AG10803 (cell line): ENCODE results near the gene TNS1.

Source experiments
- DNase-seq: peaks from one replicate; pipeline ENCODE4 v3.0.0; 2010; ENCODE audit warnings: low read depth
- H3K4me3 ChIP-seq: 2 replicates; pipeline ENCODE4 v1.5.1; 2011; ENCODE audit warnings: mild to moderate bottlenecking, low read length, control low read depth
- TF ChIP-seq, protein P1 (sequence below): conservative IDR thresholded peaks from 2 replicates; pipeline ENCODE4 v1.5.1; 2011; ENCODE audit warnings: mild to moderate bottlenecking, low read length, control low read depth, inconsistent platforms

The TNS1 gene

DNA sequence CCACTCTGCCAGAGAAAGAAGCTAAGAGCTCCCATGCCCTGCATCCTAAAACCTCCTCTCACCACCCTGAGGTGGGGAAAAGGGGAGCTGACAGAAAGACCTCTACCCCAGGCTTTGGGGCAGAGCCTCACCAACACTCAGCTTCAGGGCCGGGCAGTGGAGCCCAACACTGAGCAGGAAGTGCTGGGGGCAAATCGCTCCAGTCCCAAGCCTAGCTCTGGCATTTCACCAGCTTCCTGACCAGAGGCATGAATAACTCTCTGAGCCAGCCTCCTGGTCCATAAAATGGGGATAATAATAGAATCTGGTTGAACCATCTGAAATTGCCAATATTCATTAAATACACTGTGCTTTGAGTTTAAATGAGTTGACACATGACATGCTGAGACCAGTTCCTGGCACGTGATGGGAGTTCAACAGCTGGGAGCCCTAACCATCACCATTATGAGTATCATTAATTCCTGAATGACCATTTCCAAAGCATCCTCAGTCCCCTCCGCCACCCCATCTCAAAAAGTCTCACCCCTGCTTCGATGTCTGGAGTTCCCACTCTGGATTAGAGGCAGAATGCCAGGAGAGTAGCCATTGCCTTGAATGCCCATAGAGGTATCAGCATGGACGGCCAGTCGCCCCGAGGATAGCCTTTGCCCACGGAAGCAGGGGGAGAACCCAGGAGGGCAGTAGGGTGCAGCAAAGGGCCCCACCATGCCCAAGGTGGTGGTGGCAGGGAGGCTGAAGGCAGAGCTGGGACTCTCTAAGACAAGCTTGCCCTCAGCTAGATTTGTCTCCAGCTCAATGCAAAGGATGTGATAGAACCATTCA, 153.4 kb downstream of the TNS1 start:
- no peak overlapping the region for H3K4me3 ChIP-seq
- TF ChIP-seq, protein P1, sequence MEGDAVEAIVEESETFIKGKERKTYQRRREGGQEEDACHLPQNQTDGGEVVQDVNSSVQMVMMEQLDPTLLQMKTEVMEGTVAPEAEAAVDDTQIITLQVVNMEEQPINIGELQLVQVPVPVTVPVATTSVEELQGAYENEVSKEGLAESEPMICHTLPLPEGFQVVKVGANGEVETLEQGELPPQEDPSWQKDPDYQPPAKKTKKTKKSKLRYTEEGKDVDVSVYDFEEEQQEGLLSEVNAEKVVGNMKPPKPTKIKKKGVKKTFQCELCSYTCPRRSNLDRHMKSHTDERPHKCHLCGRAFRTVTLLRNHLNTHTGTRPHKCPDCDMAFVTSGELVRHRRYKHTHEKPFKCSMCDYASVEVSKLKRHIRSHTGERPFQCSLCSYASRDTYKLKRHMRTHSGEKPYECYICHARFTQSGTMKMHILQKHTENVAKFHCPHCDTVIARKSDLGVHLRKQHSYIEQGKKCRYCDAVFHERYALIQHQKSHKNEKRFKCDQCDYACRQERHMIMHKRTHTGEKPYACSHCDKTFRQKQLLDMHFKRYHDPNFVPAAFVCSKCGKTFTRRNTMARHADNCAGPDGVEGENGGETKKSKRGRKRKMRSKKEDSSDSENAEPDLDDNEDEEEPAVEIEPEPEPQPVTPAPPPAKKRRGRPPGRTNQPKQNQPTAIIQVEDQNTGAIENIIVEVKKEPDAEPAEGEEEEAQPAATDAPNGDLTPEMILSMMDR, result no peak

DNA sequence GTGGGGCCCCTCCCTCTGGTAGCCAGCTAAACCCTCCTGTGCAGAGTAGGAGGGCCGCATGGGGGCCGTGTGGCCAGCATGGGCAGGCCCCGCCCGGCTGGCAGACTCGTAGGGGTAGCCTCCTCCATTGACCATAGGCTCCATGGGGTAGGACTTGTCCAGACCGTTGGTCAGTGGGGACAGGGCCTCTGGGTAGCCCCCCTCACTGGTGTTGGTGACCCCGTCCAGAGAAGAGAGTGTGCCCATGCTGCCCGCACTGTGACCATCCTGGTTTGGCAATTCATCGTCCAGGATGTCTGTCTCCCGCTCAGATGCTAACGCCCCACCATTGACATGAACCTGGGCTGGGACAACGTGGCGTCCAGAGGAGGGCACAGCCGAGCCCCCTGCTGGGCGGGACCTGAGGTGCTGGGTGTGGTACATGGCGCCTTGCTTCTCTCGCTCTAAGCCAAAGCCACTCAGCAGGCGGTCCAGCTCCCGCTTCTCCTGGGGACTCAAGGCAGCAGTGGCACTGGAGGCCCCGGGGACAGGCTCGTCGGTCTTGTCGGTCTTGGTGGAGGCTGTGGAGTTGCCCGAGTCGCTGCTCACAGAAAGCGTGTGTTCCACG, 154.3 kb downstream of the TNS1 start:
- TF ChIP-seq, protein P1, result no peak
- no peak overlapping the region for H3K4me3 ChIP-seq
- no peak for DNase-seq

More for the DNA sequence above, 153.4 kb downstream of the TNS1 start:
- DNase-seq, result peak; percentile 54

DNA sequence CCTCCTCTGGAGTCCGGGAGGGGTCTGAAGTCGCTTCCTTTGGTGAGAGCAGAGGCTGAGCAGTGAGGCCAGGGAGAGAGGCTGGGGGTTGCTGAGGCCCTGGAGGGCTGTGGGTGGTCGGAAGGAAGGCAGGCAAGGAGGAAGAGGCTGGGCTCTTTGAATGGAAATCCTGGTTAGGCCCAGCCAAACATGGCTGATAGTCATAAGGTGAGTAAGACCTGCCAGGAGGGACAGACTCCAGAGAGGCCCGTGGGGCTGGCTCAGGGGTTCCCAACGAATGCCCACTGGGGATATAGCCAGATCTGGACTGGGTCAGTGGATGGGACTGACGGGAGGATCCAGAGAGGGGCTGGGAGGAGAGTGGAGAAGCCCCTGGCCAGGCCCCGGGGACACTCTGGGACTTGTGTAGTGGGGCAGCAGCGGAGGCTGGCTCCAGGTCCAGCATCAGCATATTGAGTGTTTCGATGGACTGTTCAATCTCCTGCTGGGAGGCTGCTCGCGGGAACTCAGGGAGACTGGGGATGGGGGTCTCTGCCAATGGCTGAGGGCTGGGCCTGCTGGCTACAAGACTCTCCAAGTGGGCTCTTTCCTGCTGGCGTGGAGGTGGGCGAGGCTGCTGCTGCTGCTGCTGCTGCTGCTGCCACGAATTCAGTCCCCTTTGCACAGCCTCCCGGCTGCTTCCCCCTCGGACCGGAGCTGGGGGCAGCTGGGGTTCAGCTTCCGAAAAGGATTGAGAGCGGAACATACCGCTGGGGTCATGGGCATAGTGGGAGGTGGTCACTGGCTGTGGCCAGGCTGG, 155.0 kb downstream of the TNS1 start:
- no peak for DNase-seq
- H3K4me3 ChIP-seq, result no peak overlapping the region
- TF ChIP-seq, protein P1, result no peak

DNA sequence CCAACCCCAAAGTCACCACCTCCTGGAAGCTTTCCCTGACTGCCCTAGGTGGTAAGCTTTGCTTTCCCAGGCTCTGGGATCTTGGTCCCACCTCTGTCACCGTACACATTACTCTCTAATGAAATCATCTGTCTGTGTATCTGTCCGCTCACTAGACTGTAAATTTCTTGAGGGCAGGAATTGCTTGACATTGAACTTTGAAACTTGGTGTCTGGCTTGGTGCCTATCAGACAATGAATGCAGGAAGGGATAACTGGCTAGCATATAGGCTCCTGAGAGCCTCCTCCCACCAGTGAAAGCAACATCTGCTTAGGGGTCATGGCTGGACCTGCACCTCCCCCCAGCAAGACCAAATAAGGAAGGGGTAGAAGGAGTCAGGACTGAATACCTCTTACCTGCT, 155.7 kb downstream of the TNS1 start:
- TF ChIP-seq, protein P1, result no peak
- H3K4me3 ChIP-seq, result no peak overlapping the region
- DNase-seq, result no peak

DNA sequence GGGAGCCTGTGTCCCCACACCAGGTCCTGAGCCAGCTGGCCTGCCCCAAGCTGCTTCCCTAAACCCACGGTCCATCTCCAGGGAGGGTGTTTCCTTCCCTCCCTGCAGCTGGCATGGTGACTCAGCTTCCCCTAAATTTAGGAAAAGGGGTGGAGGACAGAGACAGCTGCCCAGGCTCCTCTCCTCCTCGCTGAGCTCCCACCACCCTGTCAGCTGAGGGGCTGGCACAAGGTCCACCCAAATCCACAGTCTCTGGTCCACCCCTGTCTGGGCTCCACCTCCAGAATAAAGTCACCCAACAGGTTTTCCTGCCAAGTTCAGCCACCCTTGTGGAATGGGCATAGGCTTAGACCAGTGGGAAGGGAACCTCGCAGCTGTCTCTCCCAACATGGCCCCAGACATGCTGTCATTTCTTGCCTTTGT, 156.5 kb downstream of the TNS1 start:
- TF ChIP-seq, protein P1, result no peak
- DNase-seq, result no peak
- H3K4me3 ChIP-seq, result no peak overlapping the region

DNA sequence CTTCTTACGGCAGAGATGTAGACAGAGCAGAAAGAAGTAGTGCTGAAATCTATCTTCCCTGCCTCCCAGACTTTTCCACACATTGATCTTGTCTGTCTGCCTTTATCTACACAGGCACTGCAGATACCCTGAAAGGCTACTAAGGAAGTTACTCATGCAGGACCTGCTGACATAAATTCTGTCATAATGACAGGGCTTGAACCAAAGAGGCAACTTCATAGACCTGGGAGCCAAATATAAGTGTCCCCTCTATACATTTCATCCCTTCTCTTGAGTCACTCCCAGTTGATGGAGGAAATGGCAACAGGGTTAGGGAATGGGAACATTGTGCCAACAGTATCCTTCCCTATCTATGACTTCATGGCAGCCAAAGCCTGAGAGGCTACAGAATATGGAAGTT, 157.5 kb downstream of the TNS1 start:
- no peak overlapping the region for H3K4me3 ChIP-seq
- TF ChIP-seq, protein P1, result no peak

More for the DNA sequence above, 157.5 kb downstream of the TNS1 start:
- DNase-seq, result no peak
